Cardiac muscle cell (in vitro differentiated cells and primary cell): ENCODE data around the gene RNU4-1. TPM values are rescaled to one million over a fixed set of nuclear protein-coding genes. Genes with fewer than 3 reads are reported as not detected.

Source experiments
- DNase-seq, 2 donors: peaks; one replicate each; pipeline versions ENCODE4 v3.0.0 to v3.0.0-alpha.2; 2010 to 2017; ENCODE audit warnings: low read depth in 1 of 2, low spot score in 1 of 2
- H3K27ac ChIP-seq: fragments of 200-600 bp; sonication (generic); 2 replicates; pipeline ENCODE4 v1.5.1; 2016
- H3K27me3 ChIP-seq: fragments of 200-600 bp; sonication (generic); 2 replicates; pipeline ENCODE4 v1.6.0; 2016; ENCODE audit warnings: control low read depth
- H3K36me3 ChIP-seq: fragments of 200-600 bp; sonication (generic); 2 replicates; pipeline ENCODE4 v1.5.1; 2016; ENCODE audit warnings: control low read depth
- H3K4me1 ChIP-seq: fragments of 200-600 bp; sonication (generic); 2 replicates; pipeline ENCODE4 v1.8.1; 2017; ENCODE audit warnings: low read depth, mild to moderate bottlenecking, mixed run types
- H3K4me3 ChIP-seq: fragments of 200-600 bp; sonication (generic); 2 replicates; pipeline ENCODE4 v1.5.1; 2016; ENCODE audit warnings: mild to moderate bottlenecking
- H3K9me3 ChIP-seq: fragments of 200-600 bp; sonication (generic); 2 replicates; pipeline ENCODE4 v1.5.1; 2017; ENCODE audit warnings: low read depth, mild to moderate bottlenecking, control low read depth
- polyA plus RNA-seq: library from polyadenylated mRNA; unstranded; fragments of >200 nt; fragmentation: Nextera tagmentation; extraction: Ambion mirVana; gene quantifications from 2 replicates; pipeline ENCODE4 v1.2.1, GENCODE V29; 2016
- total RNA-seq: library from RNA; depleted of rRNA; stranded (reverse); fragments of >200 nt; gene quantifications from 2 replicates; pipeline ENCODE4 v1.2.3, GENCODE V29; 2016
- TF ChIP-seq, protein P1 (sequence below): IDR thresholded peaks from 2 replicates; pipeline ENCODE4 v1.5.1; 2012; ENCODE audit warnings: low read depth, mild to moderate bottlenecking, low read length

RNU4-1 gene
- total and polyA plus RNA-seq, 2 experiments from 2014 or later = not detected

DNA sequence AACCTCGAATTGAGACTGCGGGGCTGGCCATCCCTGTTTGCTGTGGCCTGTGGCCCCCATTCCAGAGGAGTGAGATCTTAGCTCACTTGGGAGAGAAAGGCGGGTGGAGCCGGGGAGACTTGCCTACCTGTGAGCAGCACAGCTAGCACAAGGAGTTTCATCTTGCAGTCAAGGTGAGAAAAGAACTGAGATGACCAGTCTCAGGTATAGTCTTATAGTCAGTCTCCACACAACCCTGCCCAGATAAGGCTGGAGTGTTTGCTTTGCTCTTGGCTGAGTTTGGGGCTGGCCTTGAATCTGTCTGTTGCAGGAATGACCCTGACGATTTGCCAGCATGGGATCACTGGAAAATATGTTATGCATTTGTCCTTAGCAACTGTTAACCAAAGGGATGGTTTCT is 34.6 kb upstream of the RNU4-1 start, which contains the start of gene PLA2G1B:
Gene PLA2G1B (minus strand): TSS at position 187 of the 400 bp plus-strand sequence. CDS start 26 bp downstream, at position 161.
- no peaks in the 10 kb centered on the region for H3K9me3 ChIP-seq
- H3K4me1 ChIP-seq = no peaks in the 10 kb centered on the region
- no peak for DNase-seq
- no peak within 1 kb of the TSS for H3K4me3 ChIP-seq
- no peaks in the 10 kb centered on the region for H3K36me3 ChIP-seq
- no peak within 1 kb of the TSS for H3K27ac ChIP-seq
- H3K27me3 ChIP-seq = no peaks in the 10 kb centered on the region
- TF ChIP-seq, protein P1, sequence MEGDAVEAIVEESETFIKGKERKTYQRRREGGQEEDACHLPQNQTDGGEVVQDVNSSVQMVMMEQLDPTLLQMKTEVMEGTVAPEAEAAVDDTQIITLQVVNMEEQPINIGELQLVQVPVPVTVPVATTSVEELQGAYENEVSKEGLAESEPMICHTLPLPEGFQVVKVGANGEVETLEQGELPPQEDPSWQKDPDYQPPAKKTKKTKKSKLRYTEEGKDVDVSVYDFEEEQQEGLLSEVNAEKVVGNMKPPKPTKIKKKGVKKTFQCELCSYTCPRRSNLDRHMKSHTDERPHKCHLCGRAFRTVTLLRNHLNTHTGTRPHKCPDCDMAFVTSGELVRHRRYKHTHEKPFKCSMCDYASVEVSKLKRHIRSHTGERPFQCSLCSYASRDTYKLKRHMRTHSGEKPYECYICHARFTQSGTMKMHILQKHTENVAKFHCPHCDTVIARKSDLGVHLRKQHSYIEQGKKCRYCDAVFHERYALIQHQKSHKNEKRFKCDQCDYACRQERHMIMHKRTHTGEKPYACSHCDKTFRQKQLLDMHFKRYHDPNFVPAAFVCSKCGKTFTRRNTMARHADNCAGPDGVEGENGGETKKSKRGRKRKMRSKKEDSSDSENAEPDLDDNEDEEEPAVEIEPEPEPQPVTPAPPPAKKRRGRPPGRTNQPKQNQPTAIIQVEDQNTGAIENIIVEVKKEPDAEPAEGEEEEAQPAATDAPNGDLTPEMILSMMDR = no peak

DNA sequence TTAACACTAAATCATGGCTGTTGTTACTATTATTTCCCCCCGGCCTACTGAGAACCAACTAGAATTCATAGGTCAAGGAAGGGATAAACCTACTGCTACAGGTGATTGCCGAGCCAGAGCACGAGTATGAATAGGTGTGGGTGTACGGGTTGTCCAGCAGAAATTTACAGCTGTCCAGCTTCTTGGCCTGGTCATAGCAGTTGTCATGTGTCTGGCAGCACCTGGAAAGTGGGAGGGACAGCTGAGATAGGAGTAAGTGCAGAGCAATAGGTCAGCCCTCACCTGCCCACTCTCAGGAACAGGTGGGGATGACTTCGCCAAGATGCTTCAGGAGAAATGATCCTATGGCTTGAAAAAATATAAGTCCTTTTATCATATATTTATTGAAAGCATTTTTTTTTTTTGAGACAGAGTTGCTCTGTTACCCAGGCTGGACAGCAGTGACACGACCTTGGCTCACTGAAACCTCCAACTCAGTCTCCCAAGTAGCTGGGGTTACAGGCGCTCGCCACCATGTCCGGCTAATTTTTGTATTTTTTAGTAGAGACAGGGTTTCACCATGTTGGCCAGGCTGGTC is 31.9 kb upstream of the RNU4-1 start:
- Histone ChIP-seq H3K27me3 (no peaks in the 10 kb centered on the region), H3K4me3 (no peak overlapping the region), H3K27ac (no peak overlapping the region), H3K36me3 (no peaks in the 10 kb centered on the region), H3K4me1 (no peaks in the 10 kb centered on the region), H3K9me3 (no peaks in the 10 kb centered on the region)
- DNase-seq = no peak
- TF ChIP-seq, protein P1 = no peak

DNA sequence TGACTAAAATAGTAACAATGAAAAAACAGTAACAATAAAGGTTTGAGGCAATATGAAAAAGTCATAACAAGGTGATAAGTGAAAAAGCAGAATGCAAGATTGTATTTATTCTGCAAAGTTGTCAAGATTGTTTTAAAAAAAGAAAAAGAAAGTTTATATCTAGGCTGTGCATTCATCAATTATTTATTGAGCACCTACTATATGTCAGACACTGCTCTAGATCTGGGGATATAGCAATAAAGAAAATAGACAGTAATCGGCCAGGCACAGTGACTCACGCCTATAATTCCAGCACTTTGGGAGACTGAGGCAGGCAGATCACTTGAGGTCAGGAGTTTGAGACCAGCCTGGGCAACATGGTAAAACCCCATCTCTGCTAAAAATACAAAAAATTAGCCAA is 30.7 kb upstream of the RNU4-1 start:
- no peaks in the 10 kb centered on the region for H3K4me1 ChIP-seq
- TF ChIP-seq, protein P1 = no peak
- H3K27ac ChIP-seq = no peak overlapping the region
- H3K27me3 ChIP-seq = no peaks in the 10 kb centered on the region
- H3K9me3 ChIP-seq = no peaks in the 10 kb centered on the region
- no peak for DNase-seq
- H3K4me3 ChIP-seq = no peak overlapping the region
- no peaks in the 10 kb centered on the region for H3K36me3 ChIP-seq

- TF ChIP-seq, protein P1 = no peak
- H3K4me1 ChIP-seq = peaks cover 5% of the 10 kb centered on the region
- no peak overlapping the region for H3K27ac ChIP-seq
- no peaks in the 10 kb centered on the region for H3K9me3 ChIP-seq
- H3K4me3 ChIP-seq = no peak overlapping the region
- H3K36me3 ChIP-seq = no peaks in the 10 kb centered on the region
- no peaks in the 10 kb centered on the region for H3K27me3 ChIP-seq
- no peak for DNase-seq
Measured at GRCh38 chr12:120321382-120322202, 28.6 kb upstream of the RNU4-1 start.

DNA sequence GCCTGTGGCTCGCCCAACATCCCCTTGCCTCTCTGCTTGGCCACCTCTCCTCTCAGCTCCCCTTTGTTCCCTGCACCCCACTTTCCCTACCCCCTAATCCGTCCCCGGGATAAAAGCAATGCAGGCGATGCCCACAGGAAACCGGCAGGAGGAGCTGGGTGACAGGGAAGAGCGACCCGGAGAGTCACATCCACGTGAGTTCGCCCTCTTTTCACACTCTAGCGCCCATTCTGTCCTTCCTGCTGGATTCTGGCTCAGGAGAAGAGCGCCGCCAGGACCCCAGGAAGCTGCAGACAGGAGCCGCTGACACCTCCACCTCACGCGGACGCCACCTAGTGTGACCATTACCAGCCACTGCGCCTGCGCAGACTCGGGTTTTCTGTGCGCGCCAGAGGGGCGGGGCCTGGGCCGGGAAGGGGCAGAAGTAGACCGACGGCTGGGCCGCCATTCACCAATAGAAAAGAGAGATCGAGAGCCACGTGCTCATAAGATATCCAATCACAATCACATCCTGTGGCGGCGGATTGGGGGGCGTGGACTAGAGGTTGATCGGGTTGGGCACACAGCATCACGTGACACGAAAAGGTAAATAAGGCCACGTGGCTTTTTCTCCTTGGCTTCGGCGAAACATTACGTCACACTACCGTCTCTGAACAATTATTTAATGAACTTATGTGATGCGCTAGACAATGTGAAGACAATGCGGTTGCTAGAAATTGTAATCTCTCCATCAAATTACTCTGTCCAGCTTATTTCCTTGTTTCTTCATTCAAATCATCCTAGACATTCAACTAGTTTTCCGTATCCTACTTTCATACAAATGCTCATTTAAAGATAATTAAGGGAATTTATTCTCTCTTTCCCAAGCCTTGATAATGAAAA is 24.4 kb upstream of the RNU4-1 start:
- Histone ChIP-seq H3K36me3 (no peaks in the 10 kb centered on the region), H3K9me3 (no peaks in the 10 kb centered on the region), H3K4me1 (peaks cover 8% of the 10 kb centered on the region), H3K4me3 (peak overlapping the region; percentile 33), H3K27me3 (no peaks in the 10 kb centered on the region), H3K27ac (peak overlapping the region; percentile 90)
- TF ChIP-seq, protein P1 = peak; percentile 60
- DNase-seq = peak; percentile 99 to 100
